Ishikawa (cell line): ENCODE results near the gene GALK1.

Experiments used
- CEBPB ChIP-seq: IDR thresholded peaks from 2 replicates; pipeline ENCODE4 v1.6.1; 2012
- CREB1 ChIP-seq: IDR thresholded peaks from 2 replicates; pipeline ENCODE4 v1.6.1; 2012; ENCODE audit warnings: low read depth
- EGR1 ChIP-seq: IDR thresholded peaks from 2 replicates; pipeline ENCODE4 v1.6.1; 2012
- EP300 ChIP-seq: IDR thresholded peaks from 2 replicates; pipeline ENCODE4 v1.6.1; 2012; ENCODE audit warnings: borderline replicate concordance
- FOXM1 ChIP-seq: IDR thresholded peaks from 2 replicates; pipeline ENCODE4 v1.6.1; 2012; ENCODE audit warnings: low read depth, borderline replicate concordance
- MAX ChIP-seq: IDR thresholded peaks from 2 replicates; pipeline ENCODE4 v1.6.1; 2012
- NFIC ChIP-seq: IDR thresholded peaks from 2 replicates; pipeline ENCODE4 v1.6.1; 2012
- RAD21 ChIP-seq: IDR thresholded peaks from 2 replicates; pipeline ENCODE4 v1.6.1; 2012; ENCODE audit warnings: low read depth
- REST ChIP-seq: IDR thresholded peaks from 2 replicates; pipeline ENCODE4 v1.6.1; 2012; ENCODE audit warnings: low read depth, mild to moderate bottlenecking
- TAF1 ChIP-seq: IDR thresholded peaks from 2 replicates; pipeline ENCODE4 v1.6.1; 2012; ENCODE audit warnings: low read depth, mild to moderate bottlenecking
- TCF12 ChIP-seq: IDR thresholded peaks from 2 replicates; pipeline ENCODE4 v1.6.1; 2012; ENCODE audit warnings: low read depth
- TEAD4 ChIP-seq: IDR thresholded peaks from 2 replicates; pipeline ENCODE4 v1.6.1; 2012
- USF1 ChIP-seq: IDR thresholded peaks from 2 replicates; pipeline ENCODE4 v1.6.1; 2012
- YY1 ChIP-seq: IDR thresholded peaks from 2 replicates; pipeline ENCODE4 v1.6.1; 2012; ENCODE audit warnings: low read depth
- ZBTB7A ChIP-seq: IDR thresholded peaks from 2 replicates; pipeline ENCODE4 v1.6.1; 2012; ENCODE audit warnings: low read depth

Gene GALK1

GRCh38 chr17:75783803-75784472 is 18.9 kb upstream of the GALK1 start:
- TF ChIP-seq TEAD4 (no peak), REST (no peak), RAD21 (no peak), TCF12 (no peak), TAF1 (no peak), FOXM1 (no peak), CREB1 (no peak), NFIC (no peak), EGR1 (no peak), ZBTB7A (no peak), USF1 (no peak), CEBPB (no peak), MAX (no peak), EP300 (no peak), YY1 (no peak)

- TF ChIP-seq EP300, result 0 out of 2 replicates have a peak, but pooled peaks have one; percentile 25
- 0 out of 2 replicates have a peak, but pooled peaks have one; percentile 11 for TF ChIP-seq FOXM1
- TF ChIP-seq NFIC, result no peak
Measured at GRCh38 chr17:75783069-75783783, 18.2 kb upstream of the GALK1 start.

- TF ChIP-seq CREB1 (no peak), CEBPB (no peak), TCF12 (no peak), RAD21 (no peak), REST (no peak), FOXM1 (peak; percentile 24; the same call in 1 of the 2 replicates), TAF1 (no peak)
Measured at GRCh38 chr17:75779987-75780889, 15.2 kb upstream of the GALK1 start.

- TF ChIP-seq FOXM1 (no peak), TAF1 (peak; percentile 98), EP300 (peak; percentile 38; the same call in 1 of the 2 replicates), USF1 (peak; percentile 40; the same call in 1 of the 2 replicates), ZBTB7A (peak; percentile 86; the same call in 1 of the 2 replicates), TCF12 (peak; percentile 71), NFIC (peak; percentile 36), REST (no peak), CREB1 (peak; percentile 89), MAX (peak; percentile 75; the same call in 1 of the 2 replicates), TEAD4 (peak; percentile 52), YY1 (peak; percentile 72), RAD21 (no peak), EGR1 (peak; percentile 59; the same call in 1 of the 2 replicates), CEBPB (peak; percentile 27; the same call in 1 of the 2 replicates)
Measured at GRCh38 chr17:75779250-75779986, 14.4 kb upstream of the GALK1 start.
